ENCODE results near the gene PERM1. TPM values are rescaled to one million over a fixed set of nuclear protein-coding genes. Genes with fewer than 3 reads are reported as not detected.

The PERM1 gene
- total RNA-seq, 1 experiment from 2014 or later = not detected

DNA sequence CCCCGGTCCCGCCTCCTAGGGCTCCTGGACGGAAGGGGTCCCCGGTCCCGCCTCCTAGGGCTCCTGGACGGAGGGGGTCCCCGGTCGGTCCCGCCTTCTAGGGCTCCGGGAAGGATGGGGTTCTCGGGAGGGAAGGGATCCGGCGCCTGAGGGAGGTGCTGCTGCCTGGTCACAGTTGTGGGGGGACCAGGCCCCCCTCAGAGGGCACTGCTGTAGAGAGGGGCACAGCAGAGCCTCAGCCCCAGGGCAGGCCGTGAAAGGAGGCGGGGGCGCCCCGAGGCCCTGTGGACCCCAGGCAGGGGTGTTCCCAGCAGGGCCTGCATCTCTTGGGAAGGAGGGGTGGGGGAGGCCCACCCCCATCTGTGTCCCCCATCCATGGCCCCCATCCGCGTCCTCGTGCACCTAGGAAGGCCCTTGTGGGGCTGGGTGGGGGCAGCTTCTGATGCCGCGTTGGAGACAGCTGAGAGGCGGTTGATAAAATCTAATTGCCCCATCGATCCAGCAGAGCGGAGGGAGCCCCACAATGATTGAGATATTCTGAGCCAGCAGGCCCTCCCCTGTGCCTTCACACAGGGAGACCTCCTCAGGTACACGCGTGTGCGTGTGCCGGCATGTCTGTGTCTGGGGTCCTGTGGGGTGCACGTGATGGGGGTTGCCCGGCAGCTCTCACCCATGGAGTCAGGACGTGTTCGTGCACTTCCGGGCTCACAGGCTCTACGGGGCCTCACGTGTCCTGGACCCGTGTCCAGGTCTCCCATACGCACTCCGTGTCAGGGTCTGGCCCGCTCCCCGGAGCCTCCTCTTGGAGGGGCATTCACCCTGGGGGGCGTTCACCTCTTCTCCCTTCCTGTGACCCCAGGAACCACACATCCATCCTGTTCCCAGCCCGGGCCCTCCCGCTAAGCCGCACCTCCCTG is 45.3 kb downstream of the PERM1 start:
- intact Hi-C loops (cut with micrococcal nuclease) = no loop called here
- BruUV-seq (replicated peaks) = no TSS peak

DNA sequence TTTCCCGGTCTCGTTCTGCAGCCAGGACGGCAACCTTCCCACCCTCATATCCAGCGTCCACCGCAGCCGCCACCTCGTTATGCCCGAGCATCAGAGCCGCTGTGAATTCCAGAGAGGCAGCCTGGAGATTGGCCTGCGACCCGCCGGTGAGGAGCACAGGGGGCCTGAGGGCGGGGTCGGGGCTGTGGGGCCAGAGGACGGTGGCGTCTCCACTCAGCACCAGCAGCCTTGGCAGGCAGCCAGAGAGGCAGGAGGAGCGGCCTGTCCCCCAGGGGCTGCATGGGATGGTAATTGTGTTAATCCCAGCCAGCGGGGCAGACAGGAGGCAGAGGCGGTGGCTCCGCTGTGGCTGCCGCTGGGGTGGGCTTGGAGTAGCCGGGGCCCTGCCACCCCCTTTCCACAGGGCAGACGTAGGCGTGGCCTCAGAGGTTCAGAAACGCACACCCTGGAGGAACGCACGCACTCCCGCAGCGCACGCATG is 46.1 kb downstream of the PERM1 start:
- Mint-ChIP-seq H3K4me1 (ENCODE audit: insufficient read depth, unreplicated experiment) (no peaks in the 10 kb centered on the region), H3K9me3 (ENCODE audit: unreplicated experiment) (no peaks in the 10 kb centered on the region), H3K4me3 (ENCODE audit: unreplicated experiment) (no peak overlapping the region), H3K27ac (ENCODE audit: low read depth, unreplicated experiment) (no peak overlapping the region), H3K27me3 (ENCODE audit: insufficient read depth, unreplicated experiment) (peaks cover 28% of the 10 kb centered on the region), H3K36me3 (ENCODE audit: insufficient read depth, unreplicated experiment) (no peaks in the 10 kb centered on the region)
- ChIA-PET CTCF (interaction anchor here (0.7 kb wide), 1 partner anchor 31 kb away, joined by 6 read pairs; no protein-coding TSS in a partner anchor), POLR2A (no interaction called here)
- BruUV-seq (replicated peaks) = no TSS peak
- TF ChIP-seq, protein P1, sequence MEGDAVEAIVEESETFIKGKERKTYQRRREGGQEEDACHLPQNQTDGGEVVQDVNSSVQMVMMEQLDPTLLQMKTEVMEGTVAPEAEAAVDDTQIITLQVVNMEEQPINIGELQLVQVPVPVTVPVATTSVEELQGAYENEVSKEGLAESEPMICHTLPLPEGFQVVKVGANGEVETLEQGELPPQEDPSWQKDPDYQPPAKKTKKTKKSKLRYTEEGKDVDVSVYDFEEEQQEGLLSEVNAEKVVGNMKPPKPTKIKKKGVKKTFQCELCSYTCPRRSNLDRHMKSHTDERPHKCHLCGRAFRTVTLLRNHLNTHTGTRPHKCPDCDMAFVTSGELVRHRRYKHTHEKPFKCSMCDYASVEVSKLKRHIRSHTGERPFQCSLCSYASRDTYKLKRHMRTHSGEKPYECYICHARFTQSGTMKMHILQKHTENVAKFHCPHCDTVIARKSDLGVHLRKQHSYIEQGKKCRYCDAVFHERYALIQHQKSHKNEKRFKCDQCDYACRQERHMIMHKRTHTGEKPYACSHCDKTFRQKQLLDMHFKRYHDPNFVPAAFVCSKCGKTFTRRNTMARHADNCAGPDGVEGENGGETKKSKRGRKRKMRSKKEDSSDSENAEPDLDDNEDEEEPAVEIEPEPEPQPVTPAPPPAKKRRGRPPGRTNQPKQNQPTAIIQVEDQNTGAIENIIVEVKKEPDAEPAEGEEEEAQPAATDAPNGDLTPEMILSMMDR (IDR thresholded peaks at IDR 0.05; ENCODE audit: unreplicated experiment) = no peak
- intact Hi-C loops (cut with micrococcal nuclease) = no loop called here
- DNase-seq (ENCODE audit: unreplicated experiment) = no peak

More for the DNA sequence above, 45.3 kb downstream of the PERM1 start:
- Mint-ChIP-seq H3K27me3 (ENCODE audit: insufficient read depth, unreplicated experiment) (peaks cover 28% of the 10 kb centered on the region), H3K4me1 (ENCODE audit: insufficient read depth, unreplicated experiment) (no peaks in the 10 kb centered on the region), H3K4me3 (ENCODE audit: unreplicated experiment) (no peak overlapping the region), H3K27ac (ENCODE audit: low read depth, unreplicated experiment) (no peak overlapping the region), H3K36me3 (ENCODE audit: insufficient read depth, unreplicated experiment) (no peaks in the 10 kb centered on the region), H3K9me3 (ENCODE audit: unreplicated experiment) (no peaks in the 10 kb centered on the region)
- no peak for DNase-seq (ENCODE audit: unreplicated experiment)
- POLR2A ChIA-PET = no interaction called here
- TF ChIP-seq, protein P1 (IDR thresholded peaks at IDR 0.05; ENCODE audit: unreplicated experiment) = no peak
- CTCF ChIA-PET = interaction anchor here (3.9 kb wide), 1 partner anchor 30 kb away, joined by 34 read pairs; no protein-coding TSS in a partner anchor

DNA sequence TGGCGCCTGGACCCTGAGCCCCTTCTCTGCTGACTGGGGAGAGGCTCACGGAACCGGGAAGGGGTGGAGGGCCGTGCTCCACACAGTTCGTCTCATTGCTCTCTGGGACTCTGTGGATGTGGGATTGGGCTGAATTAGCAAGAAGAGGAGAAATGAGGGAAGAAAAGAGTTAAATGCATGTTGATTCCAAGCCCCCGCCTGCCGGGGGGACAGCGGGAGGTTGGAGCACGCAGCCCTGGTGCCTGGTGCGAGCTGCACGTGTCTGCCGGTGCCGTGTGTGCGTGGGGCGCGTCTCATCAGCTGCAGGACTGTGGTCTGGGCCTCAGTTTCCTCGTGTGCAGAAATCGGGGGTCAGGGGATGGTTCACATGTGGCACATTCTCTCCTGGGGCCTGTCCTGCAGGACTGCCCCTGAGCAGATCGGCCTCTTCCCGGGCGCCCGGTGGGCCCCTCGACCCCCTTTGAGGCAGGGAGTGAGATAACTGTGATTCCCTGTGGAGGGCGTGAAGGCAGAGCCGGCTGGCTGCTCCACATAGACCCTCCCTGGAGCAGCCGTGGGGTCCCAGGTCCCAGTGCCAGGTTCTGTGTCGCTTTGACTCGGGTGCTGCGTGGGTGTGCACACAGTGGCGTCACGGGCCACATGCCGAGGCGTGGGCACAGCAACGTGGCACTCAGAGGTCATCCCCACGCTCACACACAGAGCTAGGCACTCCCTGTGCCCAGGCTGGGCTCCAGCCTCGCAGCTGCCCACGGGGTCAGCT is 46.7 kb downstream of the PERM1 start:
- Mint-ChIP-seq H3K27ac (ENCODE audit: low read depth, unreplicated experiment) (no peak overlapping the region), H3K4me3 (ENCODE audit: unreplicated experiment) (no peak overlapping the region), H3K36me3 (ENCODE audit: insufficient read depth, unreplicated experiment) (no peaks in the 10 kb centered on the region), H3K4me1 (ENCODE audit: insufficient read depth, unreplicated experiment) (no peaks in the 10 kb centered on the region), H3K27me3 (ENCODE audit: insufficient read depth, unreplicated experiment) (peaks cover 28% of the 10 kb centered on the region), H3K9me3 (ENCODE audit: unreplicated experiment) (no peaks in the 10 kb centered on the region)
- no TSS peak for BruUV-seq (replicated peaks)
- POLR2A ChIA-PET = no interaction called here
- intact Hi-C loops (cut with micrococcal nuclease) = no loop called here
- no peak for DNase-seq (ENCODE audit: unreplicated experiment)
- CTCF ChIA-PET = interaction anchor here (0.7 kb wide), 1 partner anchor 30 kb away, joined by 6 read pairs; no protein-coding TSS in a partner anchor
- TF ChIP-seq, protein P1 (IDR thresholded peaks at IDR 0.05; ENCODE audit: unreplicated experiment) = no peak

DNA sequence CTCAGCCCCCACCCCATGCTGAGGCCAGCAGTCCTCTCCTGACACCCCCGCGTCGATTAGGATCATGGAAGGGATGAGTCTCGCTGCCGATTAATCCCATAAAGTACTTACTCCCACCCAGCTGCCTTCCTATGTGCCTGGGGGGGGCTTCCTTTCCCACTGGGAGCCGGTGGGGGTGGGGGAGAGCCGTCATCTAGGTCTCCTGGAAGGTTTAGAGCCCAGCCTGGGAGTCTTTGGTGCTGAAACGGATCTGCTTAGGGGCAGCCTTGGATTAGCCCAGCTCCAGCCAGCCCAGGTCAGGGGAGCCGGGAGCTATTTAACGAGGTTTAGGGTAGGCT is 48.3 kb downstream of the PERM1 start:
- ChIA-PET POLR2A (no interaction called here), CTCF (interaction anchor here (1.0 kb wide), 1 partner anchor 21 kb away, joined by 4 read pairs; no protein-coding TSS in a partner anchor)
- Mint-ChIP-seq H3K27ac (ENCODE audit: low read depth, unreplicated experiment) (no peak overlapping the region), H3K9me3 (ENCODE audit: unreplicated experiment) (no peaks in the 10 kb centered on the region), H3K27me3 (ENCODE audit: insufficient read depth, unreplicated experiment) (peaks cover 29% of the 10 kb centered on the region), H3K36me3 (ENCODE audit: insufficient read depth, unreplicated experiment) (no peaks in the 10 kb centered on the region), H3K4me3 (ENCODE audit: unreplicated experiment) (no peak overlapping the region), H3K4me1 (ENCODE audit: insufficient read depth, unreplicated experiment) (no peaks in the 10 kb centered on the region)
- no TSS peak for BruUV-seq (replicated peaks)
- TF ChIP-seq, protein P1 (IDR thresholded peaks at IDR 0.05; ENCODE audit: unreplicated experiment) = no peak
- intact Hi-C loops (cut with micrococcal nuclease) = no loop called here
- DNase-seq (ENCODE audit: unreplicated experiment) = no peak
